ENCODE results near the gene MEIOB. TPM values are rescaled to one million over a fixed set of nuclear protein-coding genes. Genes with fewer than 3 reads are reported as not detected.

MEIOB gene
- polyA plus RNA-seq, 1 of the 3 experiments (the other 2 are of a cell fraction), result not detected

DNA sequence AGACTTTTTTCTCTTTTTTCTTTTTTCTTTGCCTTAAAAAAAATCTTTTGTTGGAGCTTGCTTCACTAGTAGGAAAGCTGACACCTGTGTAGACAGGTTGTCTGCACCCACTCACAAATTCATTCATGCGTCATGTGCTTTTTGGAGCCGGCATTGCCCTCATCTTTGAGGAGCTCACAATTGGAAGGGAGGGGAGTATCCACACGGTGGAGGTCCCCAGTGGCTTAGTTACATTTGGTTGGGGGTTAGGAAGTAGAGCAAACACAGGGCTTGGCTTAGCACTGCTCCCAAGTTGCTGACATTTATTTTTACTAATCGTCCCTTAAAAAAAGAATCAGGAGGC is 18.7 kb upstream of the MEIOB start:
- no peak for TF ChIP-seq POLR2AphosphoS5 (IDR thresholded peaks at IDR 0.05; ENCODE audit: low read depth, low read length)
- TF ChIP-seq, protein P1, sequence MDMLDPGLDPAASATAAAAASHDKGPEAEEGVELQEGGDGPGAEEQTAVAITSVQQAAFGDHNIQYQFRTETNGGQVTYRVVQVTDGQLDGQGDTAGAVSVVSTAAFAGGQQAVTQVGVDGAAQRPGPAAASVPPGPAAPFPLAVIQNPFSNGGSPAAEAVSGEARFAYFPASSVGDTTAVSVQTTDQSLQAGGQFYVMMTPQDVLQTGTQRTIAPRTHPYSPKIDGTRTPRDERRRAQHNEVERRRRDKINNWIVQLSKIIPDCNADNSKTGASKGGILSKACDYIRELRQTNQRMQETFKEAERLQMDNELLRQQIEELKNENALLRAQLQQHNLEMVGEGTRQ (IDR thresholded peaks at IDR 0.05; ENCODE audit: borderline replicate concordance, low read depth, low read length), result no peak
- Histone ChIP-seq H3K4me1 (ENCODE audit: control insufficient read depth in 1 of 2, insufficient read depth in 2 of 2, low read depth in 1 of 2, low read length in 1 of 2) (peaks cover 0 to 4% of the 10 kb centered on the region in 2 experiments; a peak in 1 of 4 replicates), H2AFZ (ENCODE audit: low read depth) (no peak overlapping the region), H3K27ac (ENCODE audit: low read depth in 2 of 2, low read length in 1 of 2) (peak overlapping the region in 1 of 2 experiments; percentile 48; a peak in 2 of 4 replicates), H3K4me3 (ENCODE audit: low read depth in 2 of 2, low read length in 1 of 2) (no peak overlapping the region), H3K36me3 (replicated peaks in 1 of 2; ENCODE audit: control insufficient read depth in 1 of 2, insufficient read depth in 2 of 2, low read length in 1 of 2) (no peaks in the 10 kb centered on the region), H3K9me2 (no peaks in the 10 kb centered on the region), H3F3A (replicated peaks; ENCODE audit: insufficient read depth) (peaks cover 3% of the 10 kb centered on the region), H4K20me1 (ENCODE audit: insufficient read depth) (no peaks in the 10 kb centered on the region), H3K9ac (no peak overlapping the region), H3K4me2 (no peak overlapping the region), H3K27me3 (ENCODE audit: insufficient read depth) (peaks cover 36% of the 10 kb centered on the region), H3K9me3 (no peaks in the 10 kb centered on the region), H3K79me2 (ENCODE audit: insufficient read depth) (no peaks in the 10 kb centered on the region)
- POLR2A ChIA-PET, result no interaction called here
- DNase-seq, result peak; percentile 30
- WGBS (ENCODE audit: low lambda C conversion rate), result 13% methylated on average over 4 of the region's 4 CpGs
- CTCF ChIA-PET, result interaction anchor here (1.0 to 6.0 kb wide), 3 partner anchors 18 to 38 kb away, joined by 3 to 31 read pairs (median 3); no protein-coding TSS in a partner anchor

DNA sequence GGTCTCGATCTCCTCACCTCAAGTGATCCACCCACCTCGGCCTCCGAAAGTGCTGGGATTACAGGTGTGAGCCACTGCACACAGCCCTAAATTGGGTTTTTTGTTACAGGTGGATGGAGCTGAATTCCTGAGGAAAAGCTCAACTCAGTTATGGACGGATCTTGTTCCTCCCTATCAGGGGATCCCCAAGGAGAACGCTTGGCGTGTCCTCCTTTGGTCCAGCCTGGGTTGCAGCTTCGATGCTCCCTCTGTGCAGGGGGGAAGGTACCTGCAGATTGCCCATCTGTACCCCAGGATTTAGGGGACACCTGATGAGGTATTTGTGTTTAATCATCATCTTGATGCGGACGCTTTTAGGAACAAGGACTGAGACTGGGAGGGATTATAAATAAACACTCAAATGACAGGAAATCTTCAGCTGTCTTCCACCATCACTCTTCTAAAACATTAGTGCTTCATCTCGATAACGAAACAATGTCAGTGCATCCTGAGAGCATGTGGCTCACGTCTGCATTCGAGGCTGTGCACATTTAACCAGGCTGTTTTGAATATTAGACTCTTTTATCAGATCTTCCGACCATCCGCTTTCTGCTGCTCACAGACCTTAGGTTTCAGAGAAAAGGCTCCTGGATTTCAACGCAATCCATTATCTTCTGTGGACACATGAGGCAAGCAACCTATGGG is 18.2 kb upstream of the MEIOB start:
- CTCF ChIA-PET, result interaction anchor here (0.9 to 6.0 kb wide), 4 partner anchors 12 to 39 kb away, joined by 3 to 31 read pairs (median 3); no protein-coding TSS in a partner anchor
- WGBS (ENCODE audit: low lambda C conversion rate), result 28% methylated on average over 15 of the region's 16 CpGs

DNA sequence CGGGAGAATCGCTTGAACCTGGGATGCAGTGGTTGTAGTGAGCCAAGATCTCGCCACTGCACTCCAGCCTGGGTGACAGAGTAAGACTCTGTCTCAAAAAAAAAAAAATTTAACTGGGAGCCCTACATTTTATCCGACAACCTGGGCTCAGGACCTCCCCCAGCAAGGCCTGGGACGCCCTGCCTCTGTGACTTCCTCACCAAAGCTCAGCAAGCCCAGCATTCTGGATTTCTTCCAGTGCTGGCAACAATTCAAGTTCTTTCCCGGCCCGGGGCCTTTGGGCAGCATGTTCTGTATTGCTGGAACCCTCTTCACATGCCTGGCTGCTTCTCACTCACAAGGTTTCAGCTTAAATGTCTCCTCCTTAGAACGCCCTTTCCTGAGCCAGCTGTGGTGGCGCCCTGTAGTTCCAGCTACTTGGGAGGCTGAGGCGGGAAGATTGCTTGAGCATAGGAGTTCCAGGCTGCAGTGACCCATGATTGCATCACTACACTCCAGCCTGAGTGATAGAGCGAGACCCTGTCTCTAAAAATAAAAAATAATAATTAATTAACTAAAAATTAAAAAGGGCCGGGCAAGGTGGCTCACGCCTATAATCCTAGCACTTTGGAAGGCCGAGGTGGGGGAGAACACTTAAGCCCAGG is 15.9 kb upstream of the MEIOB start:
- Histone ChIP-seq H3K27ac (ENCODE audit: low read depth in 2 of 2, low read length in 1 of 2) (no peak overlapping the region), H3K4me3 (ENCODE audit: low read depth in 2 of 2, low read length in 1 of 2) (no peak overlapping the region), H3K79me2 (ENCODE audit: insufficient read depth) (no peaks in the 10 kb centered on the region), H4K20me1 (ENCODE audit: insufficient read depth) (no peaks in the 10 kb centered on the region), H3K27me3 (ENCODE audit: insufficient read depth) (peaks cover 25% of the 10 kb centered on the region), H3K4me2 (no peak overlapping the region), H3K9ac (no peak overlapping the region), H3K36me3 (replicated peaks in 1 of 2; ENCODE audit: control insufficient read depth in 1 of 2, insufficient read depth in 2 of 2, low read length in 1 of 2) (no peaks in the 10 kb centered on the region), H3K9me2 (no peaks in the 10 kb centered on the region), H3F3A (replicated peaks; ENCODE audit: insufficient read depth) (peaks cover 3% of the 10 kb centered on the region), H2AFZ (ENCODE audit: low read depth) (no peak overlapping the region), H3K9me3 (no peaks in the 10 kb centered on the region), H3K4me1 (ENCODE audit: control insufficient read depth in 1 of 2, insufficient read depth in 2 of 2, low read depth in 1 of 2, low read length in 1 of 2) (peaks cover 0 to 4% of the 10 kb centered on the region in 2 experiments; a peak in 1 of 4 replicates)
- ChIA-PET POLR2A (interaction anchor here (0.6 kb wide), 1 partner anchor 203 kb away, joined by 4 read pairs; no protein-coding TSS in a partner anchor), CTCF (interaction anchor here (1.0 kb wide), 1 partner anchor 45 kb away, joined by 3 read pairs; no protein-coding TSS in a partner anchor)
- 71% methylated on average over 14 of the region's 14 CpGs for WGBS (ENCODE audit: low lambda C conversion rate)
- DNase-seq, result no peak
- no peak for TF ChIP-seq YY1 (IDR thresholded peaks at IDR 0.05; ENCODE audit: low read depth)
- TF ChIP-seq FOXJ3 (CRISPR knock-in tag; IDR thresholded peaks at IDR 0.05), result no peak
- TF ChIP-seq RAD21 (IDR thresholded peaks at IDR 0.05; ENCODE audit: low read length), result no peak
- no peak for TF ChIP-seq IRF3 (IDR thresholded peaks at IDR 0.05; ENCODE audit: low read depth, low read length)
- no peak for TF ChIP-seq GABPA (IDR thresholded peaks at IDR 0.05; ENCODE audit: low read depth)
- no peak for TF ChIP-seq JUND (IDR thresholded peaks at IDR 0.05)
- TF ChIP-seq CHD2 (IDR thresholded peaks at IDR 0.05; ENCODE audit: low read length, partially characterized antibody), result no peak
- TF ChIP-seq, protein P2, sequence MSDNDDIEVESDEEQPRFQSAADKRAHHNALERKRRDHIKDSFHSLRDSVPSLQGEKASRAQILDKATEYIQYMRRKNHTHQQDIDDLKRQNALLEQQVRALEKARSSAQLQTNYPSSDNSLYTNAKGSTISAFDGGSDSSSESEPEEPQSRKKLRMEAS (IDR thresholded peaks at IDR 0.05; ENCODE audit: low read depth), result no peak
- TF ChIP-seq EZH2phosphoT487 (IDR thresholded peaks at IDR 0.05; ENCODE audit: borderline replicate concordance, low read depth), result no peak
- TF ChIP-seq FOXM1 (IDR thresholded peaks at IDR 0.05; ENCODE audit: low read depth), result no peak

More for the DNA sequence above, 18.2 kb upstream of the MEIOB start:
- H3K79me2 ChIP-seq (ENCODE audit: insufficient read depth), result no peaks in the 10 kb centered on the region
- POLR2A ChIA-PET, result interaction anchor here (1.1 kb wide), 1 partner anchor 39 kb away, joined by 4 read pairs; no protein-coding TSS in a partner anchor
- DNase-seq, result peak; percentile 66
- no peak overlapping the region for H3K9ac ChIP-seq
- H3F3A ChIP-seq (replicated peaks; ENCODE audit: insufficient read depth), result peaks cover 3% of the 10 kb centered on the region
- H3K27me3 ChIP-seq (ENCODE audit: insufficient read depth), result peaks cover 36% of the 10 kb centered on the region
- no peak overlapping the region for H2AFZ ChIP-seq (ENCODE audit: low read depth)
- no peak overlapping the region for H3K4me3 ChIP-seq (ENCODE audit: low read depth in 2 of 2, low read length in 1 of 2)
- no peaks in the 10 kb centered on the region for H3K9me2 ChIP-seq
- peak overlapping the region in 1 of 2 experiments; percentile 48; a peak in 2 of 4 replicates for H3K27ac ChIP-seq (ENCODE audit: low read depth in 2 of 2, low read length in 1 of 2)
- TF ChIP-seq USF1 (IDR thresholded peaks at IDR 0.05; ENCODE audit: borderline replicate concordance, low read depth) (no peak), MXI1 (IDR thresholded peaks at IDR 0.05; ENCODE audit: low read depth, low read length) (peak; percentile 77; the same call in 1 of the 2 replicates), GATA2 (CRISPR knock-in tag; IDR thresholded peaks at IDR 0.05) (peak; percentile 86), SMC3 (IDR thresholded peaks at IDR 0.05; ENCODE audit: low read depth, low read length) (no peak)
- no peak overlapping the region for H3K4me2 ChIP-seq
- H3K36me3 ChIP-seq (replicated peaks in 1 of 2; ENCODE audit: control insufficient read depth in 1 of 2, insufficient read depth in 2 of 2, low read length in 1 of 2), result no peaks in the 10 kb centered on the region
- H3K4me1 ChIP-seq (ENCODE audit: control insufficient read depth in 1 of 2, insufficient read depth in 2 of 2, low read depth in 1 of 2, low read length in 1 of 2), result peaks cover 0 to 4% of the 10 kb centered on the region in 2 experiments; a peak in 1 of 4 replicates
- no peaks in the 10 kb centered on the region for H4K20me1 ChIP-seq (ENCODE audit: insufficient read depth)
- no peaks in the 10 kb centered on the region for H3K9me3 ChIP-seq

All from SK-N-SH (cell line).